Testis (tissue), 3 donors: ENCODE results near the gene MAN1C1. TPM values are rescaled to one million over a fixed set of nuclear protein-coding genes. Genes with fewer than 3 reads are reported as not detected.
A peak's percentile ranks its signal among the peaks of the same experiment; 100 is the strongest.

Experiments
- DNase-seq: peaks from one replicate; pipeline ENCODE4 v3.0.0-alpha.2; 2019
- H3K27ac ChIP-seq, 2 donors: fragments of 200-600 bp; sonication (generic); one replicate each; pipeline ENCODE4 v1.5.1; 2019
- H3K27me3 ChIP-seq: fragments of 200-600 bp; sonication (generic); one replicate; pipeline ENCODE4 v1.5.1; 2019
- H3K36me3 ChIP-seq: fragments of 200-600 bp; sonication (generic); one replicate; pipeline ENCODE4 v1.5.1; 2017; ENCODE audit warnings: low read depth; ENCODE audit errors: missing control alignments
- H3K4me1 ChIP-seq: fragments of 200-600 bp; sonication (generic); one replicate; pipeline ENCODE4 v1.5.1; 2019
- H3K4me3 ChIP-seq, 2 donors: fragments of 200-600 bp; sonication (generic); one replicate each; pipeline ENCODE4 v1.5.1; 2017 to 2019
- H3K9me3 ChIP-seq: fragments of 200-600 bp; sonication (generic); one replicate; pipeline ENCODE4 v1.5.1; 2017
- POLR2A ChIP-seq: fragments of 450-650 bp; IDR thresholded peaks from one replicate; pipeline ENCODE4 v1.6.1; 2017; ENCODE audit warnings: antibody characterized with exemption, mild to moderate bottlenecking, moderate library complexity
- WGBS, 2 donors: methylation state at CpG; one replicate each; pipeline ENCODE4 v1.1.5; 2018; 5-methylcytosine and 5-hydroxymethylcytosine counted together
- intact Hi-C: fragments of 100-400 bp; cut with DNase I; formaldehyde crosslinking; loops from one replicate; pipeline ENCODE4 v1.15.1; 2023; ENCODE audit warnings: low total_unique reads
- polyA plus RNA-seq: library from polyadenylated mRNA; stranded (reverse); fragments of 350-450 nt; fragmentation: Illumina TruSeq; extraction: RNeasy Lipid Tissue Mini Kit (QIAGEN cat#74804); gene quantifications from one replicate; pipeline ENCODE4 v1.2.3, GENCODE V29; 2014; ENCODE audit warnings: low read depth, low replicate concordance; ENCODE audit not compliant: insufficient read depth
- total RNA-seq, 2 donors: library from RNA; depleted of rRNA; stranded (reverse); fragments of >200 nt; gene quantifications; one replicate each; pipeline ENCODE4 v1.2.3, GENCODE V29; 2016
- TF ChIP-seq, protein P1 (sequence below), 3 experiments: fragments of 450-650 bp in 2 of 3; fragments of 200-600 bp in 1 of 3; sonication (generic) in 1 of 3; IDR thresholded peaks; one replicate each; pipeline ENCODE4 v1.5.1; 2016 to 2019; ENCODE audit warnings: antibody characterized with exemption in 3 of 3, mild to moderate bottlenecking in 2 of 3, moderate library complexity in 1 of 3

The MAN1C1 gene
- total and polyA plus RNA-seq, 3 donors from 2014 or later, result 12.8 to 21.1 (median 14.8) TPM

DNA sequence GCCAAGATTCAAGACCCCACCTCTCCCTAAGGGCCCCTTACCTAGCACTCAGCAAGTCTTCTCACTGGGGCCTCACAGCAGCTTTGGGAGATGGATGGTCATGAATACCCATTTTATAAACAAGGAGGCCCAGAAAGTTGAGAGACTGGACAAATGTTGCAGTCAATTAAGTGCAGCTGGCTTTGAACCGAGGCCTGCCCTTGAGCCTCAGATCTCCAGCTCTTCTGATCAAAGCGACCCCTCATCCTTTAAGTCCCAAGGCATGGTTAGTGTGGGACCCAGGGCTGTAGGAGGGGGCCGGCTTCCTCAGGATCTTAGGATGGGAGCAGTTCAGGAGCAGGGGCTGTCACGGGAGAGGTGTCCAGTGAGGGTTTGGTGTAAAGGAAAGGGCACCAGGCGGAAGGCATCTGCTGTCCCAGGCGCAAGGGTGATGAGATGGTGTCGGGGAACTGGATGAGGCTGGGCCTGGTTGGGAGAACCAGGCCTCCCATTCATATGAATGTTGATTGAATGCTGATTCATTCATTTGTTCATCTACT lies 198.0 kb downstream of the MAN1C1 start:
- no peaks in the 10 kb centered on the region for H3K27me3 ChIP-seq
- TF ChIP-seq, protein P1, sequence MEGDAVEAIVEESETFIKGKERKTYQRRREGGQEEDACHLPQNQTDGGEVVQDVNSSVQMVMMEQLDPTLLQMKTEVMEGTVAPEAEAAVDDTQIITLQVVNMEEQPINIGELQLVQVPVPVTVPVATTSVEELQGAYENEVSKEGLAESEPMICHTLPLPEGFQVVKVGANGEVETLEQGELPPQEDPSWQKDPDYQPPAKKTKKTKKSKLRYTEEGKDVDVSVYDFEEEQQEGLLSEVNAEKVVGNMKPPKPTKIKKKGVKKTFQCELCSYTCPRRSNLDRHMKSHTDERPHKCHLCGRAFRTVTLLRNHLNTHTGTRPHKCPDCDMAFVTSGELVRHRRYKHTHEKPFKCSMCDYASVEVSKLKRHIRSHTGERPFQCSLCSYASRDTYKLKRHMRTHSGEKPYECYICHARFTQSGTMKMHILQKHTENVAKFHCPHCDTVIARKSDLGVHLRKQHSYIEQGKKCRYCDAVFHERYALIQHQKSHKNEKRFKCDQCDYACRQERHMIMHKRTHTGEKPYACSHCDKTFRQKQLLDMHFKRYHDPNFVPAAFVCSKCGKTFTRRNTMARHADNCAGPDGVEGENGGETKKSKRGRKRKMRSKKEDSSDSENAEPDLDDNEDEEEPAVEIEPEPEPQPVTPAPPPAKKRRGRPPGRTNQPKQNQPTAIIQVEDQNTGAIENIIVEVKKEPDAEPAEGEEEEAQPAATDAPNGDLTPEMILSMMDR (IDR thresholded peaks at IDR 0.05), result no peak
- TF ChIP-seq POLR2A, result no peak
- DNase-seq, result no peak
- peaks cover 11% of the 10 kb centered on the region for H3K4me1 ChIP-seq
- H3K36me3 ChIP-seq, result no peaks in the 10 kb centered on the region
- H3K27ac ChIP-seq, result no peak overlapping the region
- WGBS, 2 donors, result 89 to 90% methylated on average over 7 of the region's 7 CpGs
- H3K4me3 ChIP-seq, result no peak overlapping the region
- H3K9me3 ChIP-seq, result no peaks in the 10 kb centered on the region
- intact Hi-C loops, result no loop called here

- no peaks in the 10 kb centered on the region for H3K27me3 ChIP-seq
- TF ChIP-seq, protein P1 (IDR thresholded peaks at IDR 0.05), result no peak
- no peak for TF ChIP-seq POLR2A
- 90% methylated on average over 22 to 24 of the region's 24 CpGs for WGBS, 2 donors
- H3K4me1 ChIP-seq, result peaks cover 11% of the 10 kb centered on the region
- H3K27ac ChIP-seq, result no peak overlapping the region
- intact Hi-C loops, result no loop called here
- H3K36me3 ChIP-seq, result no peaks in the 10 kb centered on the region
- no peak for DNase-seq
- H3K4me3 ChIP-seq, result no peak overlapping the region
- no peaks in the 10 kb centered on the region for H3K9me3 ChIP-seq
These were observed 198.9 kb downstream of the MAN1C1 start for GRCh38 chr1:25815208-25816111.

DNA sequence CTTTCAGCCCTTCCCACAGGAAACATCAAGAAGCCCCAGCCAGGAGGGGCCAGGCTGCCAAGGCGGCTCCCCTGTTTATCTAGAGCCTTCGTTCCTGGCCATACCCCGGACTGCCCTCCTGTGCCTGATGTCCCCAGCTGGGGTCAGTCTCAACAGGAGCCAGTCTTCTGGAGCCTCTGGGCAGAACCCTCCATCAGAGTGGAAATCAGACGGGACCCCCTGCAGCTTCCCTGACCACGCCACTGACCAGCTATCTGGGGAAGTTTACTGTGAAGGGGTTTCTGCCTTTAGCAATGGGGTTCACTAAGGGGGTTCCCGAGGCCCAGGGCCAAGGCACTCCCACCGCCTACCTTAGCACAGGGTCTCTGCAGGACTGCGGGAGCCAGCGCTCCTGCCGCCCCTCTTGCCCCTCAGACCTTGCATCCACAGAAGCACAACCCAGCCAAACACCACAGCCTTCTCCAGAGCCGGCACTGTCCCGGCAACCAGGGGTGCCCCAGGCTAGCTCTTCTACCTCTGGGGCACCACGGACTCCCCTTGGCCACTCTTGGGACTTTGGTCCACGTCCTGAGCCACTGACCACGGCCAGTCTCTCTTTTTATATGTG lies 199.6 kb downstream of the MAN1C1 start:
- no peak for TF ChIP-seq POLR2A
- TF ChIP-seq, protein P1 (IDR thresholded peaks at IDR 0.05), result no peak
- no peak for DNase-seq
- Histone ChIP-seq H3K27me3 (no peaks in the 10 kb centered on the region), H3K36me3 (no peaks in the 10 kb centered on the region), H3K4me1 (peaks cover 15% of the 10 kb centered on the region), H3K4me3 (no peak overlapping the region), H3K27ac (no peak overlapping the region), H3K9me3 (no peaks in the 10 kb centered on the region)
- intact Hi-C loops, result no loop called here
- WGBS, 2 donors, result 81 to 89% methylated on average over 8 to 14 of the region's 15 CpGs

- TF ChIP-seq, protein P1 (IDR thresholded peaks at IDR 0.05), result peak in 1 of 3 experiments; percentile 13
- no peak for TF ChIP-seq POLR2A
- no peak overlapping the region for H3K4me3 ChIP-seq
- H3K9me3 ChIP-seq, result no peaks in the 10 kb centered on the region
- 52 to 60% methylated on average over 6 to 7 of the region's 8 CpGs for whole genome bisulfite sequencing, 2 donors
- no peak overlapping the region for H3K27ac ChIP-seq
- H3K36me3 ChIP-seq, result no peaks in the 10 kb centered on the region
- intact Hi-C loops, result no loop called here
- H3K27me3 ChIP-seq, result no peaks in the 10 kb centered on the region
- peak; percentile 12 for DNase-seq
- peaks cover 27% of the 10 kb centered on the region for H3K4me1 ChIP-seq
These were observed 201.4 kb downstream of the MAN1C1 start for GRCh38 chr1:25817840-25818501.
